Prostate gland (tissue), 2 donors: ENCODE data around the gene TNFRSF11A. TPM values are rescaled to one million over a fixed set of nuclear protein-coding genes. Genes with fewer than 3 reads are reported as not detected.

ENCODE experiments used
- DNase-seq: peaks from one replicate; pipeline ENCODE4 v3.0.0-alpha.2; 2019; ENCODE audit warnings: low spot score
- H3K27ac ChIP-seq, 2 donors: fragments of 200-600 bp; sonication (generic); 2 replicates each; pipeline ENCODE4 v1.5.1; 2017 to 2019
- H3K27me3 ChIP-seq: fragments of 200-600 bp; sonication (generic); replicated peaks from 2 replicates; pipeline ENCODE4 v1.5.1; 2019; ENCODE audit not compliant: insufficient read depth
- H3K36me3 ChIP-seq, 2 donors: fragments of 200-600 bp; sonication (generic); 1 replicate in 1 of 2; 2 replicates in 1 of 2; pipeline versions ENCODE4 v1.5.1 to v1.8.1; 2017 to 2019
- H3K4me1 ChIP-seq: fragments of 200-600 bp; sonication (generic); replicated peaks from 2 replicates; pipeline ENCODE4 v1.5.1; 2019
- H3K4me3 ChIP-seq, 2 donors: fragments of 200-600 bp; sonication (generic); 2 replicates each; pipeline ENCODE4 v1.5.1; 2017 to 2019
- H3K9me3 ChIP-seq: fragments of 200-600 bp; sonication (generic); 2 replicates; pipeline ENCODE4 v1.5.1; 2017
- CTCF ChIP-seq, 4 experiments: fragments of 200-600 bp in 2 of 4; fragments of 450-650 bp in 2 of 4; sonication (generic) in 2 of 4; IDR thresholded peaks; 1 replicate in 3 of 4; 2 replicates in 1 of 4; pipeline ENCODE4 v1.5.1; 2016 to 2019; ENCODE audit warnings: antibody characterized with exemption in 4 of 4, mild to moderate bottlenecking in 2 of 4, moderate library complexity in 2 of 4
- POLR2A ChIP-seq: fragments of 450-650 bp; IDR thresholded peaks from one replicate; pipeline ENCODE4 v1.6.1; 2016; ENCODE audit warnings: antibody characterized with exemption, mild to moderate bottlenecking
- POLR2AphosphoS5 ChIP-seq: sonication (generic); formaldehyde crosslinking; IDR thresholded peaks from one replicate; pipeline ENCODE4 v1.6.1; 2017; ENCODE audit warnings: antibody characterized with exemption
- WGBS: methylation state at CpG from one replicate; pipeline ENCODE4 v1.1.5; 2018; 5-methylcytosine and 5-hydroxymethylcytosine counted together
- intact Hi-C: fragments of 100-400 bp; cut with DNase I; formaldehyde crosslinking; loops from one replicate; pipeline ENCODE4 v1.14.2; 2022
- small RNA-seq, 2 donors: library from RNA; depleted of rRNA; stranded (forward); fragments of <200 nt; gene quantifications; one replicate each; pipeline ENCODE3, GENCODE V24; 2016
- total RNA-seq, 2 donors: library from RNA; depleted of rRNA; stranded (reverse); fragments of >200 nt; gene quantifications; one replicate each; pipeline ENCODE4 v1.1.0, GENCODE V29; 2016

The TNFRSF11A gene
- total RNA-seq, 2 donors from 2014 or later: 6.1 to 10.2 TPM

- TF ChIP-seq CTCF (IDR thresholded peaks at IDR 0.05): no peak
- TF ChIP-seq POLR2AphosphoS5: peak; percentile 16
- no peak for TF ChIP-seq POLR2A
- Histone ChIP-seq H3K4me1 (no peaks in the 10 kb centered on the region), H3K4me3 (no peak overlapping the region), H3K9me3 (no peaks in the 10 kb centered on the region), H3K27me3 (no peaks in the 10 kb centered on the region), H3K36me3 (no peaks in the 10 kb centered on the region), H3K27ac (peak overlapping the region; percentile 12 to 23)
- peak; percentile 70 for DNase-seq
- intact Hi-C loops: no loop called here
- 7% methylated on average over 11 of the region's 11 CpGs for WGBS
These were observed 112.3 kb downstream of the TNFRSF11A start for GRCh38 chr18:62437235-62438017.

- H3K4me1 ChIP-seq: no peaks in the 10 kb centered on the region
- no peaks in the 10 kb centered on the region for H3K9me3 ChIP-seq
- no peaks in the 10 kb centered on the region for H3K36me3 ChIP-seq
- H3K27me3 ChIP-seq: no peaks in the 10 kb centered on the region
- no peak overlapping the region for H3K4me3 ChIP-seq
- intact Hi-C loops: no loop called here
- no peak for DNase-seq
- H3K27ac ChIP-seq: peak overlapping the region; percentile 12 to 23
- WGBS: 25% methylated on average over 10 of the region's 10 CpGs
- TF ChIP-seq CTCF (IDR thresholded peaks at IDR 0.05): no peak
- TF ChIP-seq POLR2A: no peak
- TF ChIP-seq POLR2AphosphoS5: no peak
These were observed 112.9 kb downstream of the TNFRSF11A start for GRCh38 chr18:62438018-62438329.

GRCh38 chr18:62438402-62438801, 113.3 kb downstream of the TNFRSF11A start:
- Histone ChIP-seq H3K27ac (no peak overlapping the region), H3K4me3 (no peak overlapping the region), H3K27me3 (no peaks in the 10 kb centered on the region), H3K9me3 (no peaks in the 10 kb centered on the region), H3K4me1 (no peaks in the 10 kb centered on the region), H3K36me3 (no peaks in the 10 kb centered on the region)
- TF ChIP-seq POLR2AphosphoS5 (no peak), POLR2A (no peak)
- intact Hi-C loops: no loop called here
- 88% methylated on average over 12 of the region's 12 CpGs for WGBS
- no peak for DNase-seq

GRCh38 chr18:62438866-62439265, 113.8 kb downstream of the TNFRSF11A start:
- no peaks in the 10 kb centered on the region for H3K9me3 ChIP-seq
- 83% methylated on average over 8 of the region's 8 CpGs for WGBS
- no peak overlapping the region for H3K4me3 ChIP-seq
- H3K4me1 ChIP-seq: no peaks in the 10 kb centered on the region
- no peaks in the 10 kb centered on the region for H3K36me3 ChIP-seq
- TF ChIP-seq POLR2AphosphoS5 (no peak), CTCF (IDR thresholded peaks at IDR 0.05) (no peak), POLR2A (no peak)
- DNase-seq: no peak
- intact Hi-C loops: no loop called here
- no peaks in the 10 kb centered on the region for H3K27me3 ChIP-seq
- no peak overlapping the region for H3K27ac ChIP-seq

Small RNA genes lying within 50 kb of the gene (small RNA-seq; reads per million reads assigned to genes)
- 0 reads per million in 2 donors for gene AC100843.2
- 0 reads per million in 2 donors for gene RF00019

Other genes with a start within 250 kb of the TNFRSF11A start
- gene PIGN, start 138.3 kb upstream of the TNFRSF11A start, total RNA-seq: 10 to 100 TPM; 30.3 to 39.6 TPM
- 10 to 100 TPM; 34.8 to 49.0 TPM for gene RELCH, start 138.1 kb upstream of the TNFRSF11A start, total RNA-seq
- gene ZCCHC2, start 197.7 kb downstream of the TNFRSF11A start, total RNA-seq: 10 to 100 TPM; 18.7 to 39.4 TPM